ENCODE measurements around the gene AZU1.
A peak's percentile ranks its signal among the peaks of the same experiment; 100 is the strongest.

Gene AZU1

GRCh38 chr19:858284-858683 is 30.6 kb downstream of the AZU1 start:
- TF ChIP-seq, protein P1, sequence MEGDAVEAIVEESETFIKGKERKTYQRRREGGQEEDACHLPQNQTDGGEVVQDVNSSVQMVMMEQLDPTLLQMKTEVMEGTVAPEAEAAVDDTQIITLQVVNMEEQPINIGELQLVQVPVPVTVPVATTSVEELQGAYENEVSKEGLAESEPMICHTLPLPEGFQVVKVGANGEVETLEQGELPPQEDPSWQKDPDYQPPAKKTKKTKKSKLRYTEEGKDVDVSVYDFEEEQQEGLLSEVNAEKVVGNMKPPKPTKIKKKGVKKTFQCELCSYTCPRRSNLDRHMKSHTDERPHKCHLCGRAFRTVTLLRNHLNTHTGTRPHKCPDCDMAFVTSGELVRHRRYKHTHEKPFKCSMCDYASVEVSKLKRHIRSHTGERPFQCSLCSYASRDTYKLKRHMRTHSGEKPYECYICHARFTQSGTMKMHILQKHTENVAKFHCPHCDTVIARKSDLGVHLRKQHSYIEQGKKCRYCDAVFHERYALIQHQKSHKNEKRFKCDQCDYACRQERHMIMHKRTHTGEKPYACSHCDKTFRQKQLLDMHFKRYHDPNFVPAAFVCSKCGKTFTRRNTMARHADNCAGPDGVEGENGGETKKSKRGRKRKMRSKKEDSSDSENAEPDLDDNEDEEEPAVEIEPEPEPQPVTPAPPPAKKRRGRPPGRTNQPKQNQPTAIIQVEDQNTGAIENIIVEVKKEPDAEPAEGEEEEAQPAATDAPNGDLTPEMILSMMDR (IDR thresholded peaks at IDR 0.05; ENCODE audit: borderline replicate concordance, insufficient read depth, low read depth, low read length) = no peak
- H3K4me3 ChIP-seq (ENCODE audit: low read depth, low read length) = no peak overlapping the region

GRCh38 chr19:858868-859843 is 31.5 kb downstream of the AZU1 start, which contains the start of gene CFD:
CFD (plus strand) TSS chr19:859664; CDS start chr19:859690, 26 bp downstream.
- TF ChIP-seq, protein P1 (IDR thresholded peaks at IDR 0.05; ENCODE audit: borderline replicate concordance, insufficient read depth, low read depth, low read length) = no peak
- H3K4me3 ChIP-seq (ENCODE audit: low read depth, low read length) = no peak within 1 kb of the TSS

DNA sequence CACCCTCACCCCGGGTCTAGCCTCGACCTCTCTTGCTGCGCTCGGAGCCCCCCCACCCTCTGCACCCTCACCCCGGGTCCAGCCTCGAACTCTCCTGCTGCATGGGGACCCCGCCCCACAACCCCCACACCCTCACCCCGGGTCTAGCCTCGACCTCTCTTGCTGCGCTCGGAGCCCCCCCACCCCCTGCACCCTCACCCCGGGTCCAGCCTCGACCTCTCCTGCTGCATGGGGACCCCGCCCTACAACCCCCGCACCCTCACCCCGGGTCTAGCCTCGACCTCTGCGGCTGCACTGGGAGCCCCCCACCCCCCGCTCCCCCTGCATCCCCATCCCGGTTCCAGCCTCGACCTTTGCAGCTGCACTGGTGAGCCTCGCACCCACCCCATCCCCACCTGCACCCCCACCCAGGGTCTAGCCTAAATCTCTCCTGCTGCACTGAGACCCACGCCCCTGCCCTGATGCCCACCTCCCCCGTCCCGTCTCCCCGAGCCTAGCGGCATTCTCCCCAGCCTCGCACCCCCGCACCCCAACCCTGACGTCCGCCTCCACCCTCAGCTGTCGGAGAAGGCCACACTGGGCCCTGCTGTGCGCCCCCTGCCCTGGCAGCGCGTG is 33.6 kb downstream of the AZU1 start:
- no peak overlapping the region for H3K4me3 ChIP-seq (ENCODE audit: low read depth, low read length)
- TF ChIP-seq, protein P1 (IDR thresholded peaks at IDR 0.05; ENCODE audit: borderline replicate concordance, insufficient read depth, low read depth, low read length) = no peak

- no peak overlapping the region for H3K4me3 ChIP-seq (ENCODE audit: low read depth, low read length)
- TF ChIP-seq, protein P1 (IDR thresholded peaks at IDR 0.05; ENCODE audit: borderline replicate concordance, insufficient read depth, low read depth, low read length) = peak; percentile 25; the same call in 1 of the 2 replicates
Observed at GRCh38 chr19:861756-862580, 34.3 kb downstream of the AZU1 start.

DNA sequence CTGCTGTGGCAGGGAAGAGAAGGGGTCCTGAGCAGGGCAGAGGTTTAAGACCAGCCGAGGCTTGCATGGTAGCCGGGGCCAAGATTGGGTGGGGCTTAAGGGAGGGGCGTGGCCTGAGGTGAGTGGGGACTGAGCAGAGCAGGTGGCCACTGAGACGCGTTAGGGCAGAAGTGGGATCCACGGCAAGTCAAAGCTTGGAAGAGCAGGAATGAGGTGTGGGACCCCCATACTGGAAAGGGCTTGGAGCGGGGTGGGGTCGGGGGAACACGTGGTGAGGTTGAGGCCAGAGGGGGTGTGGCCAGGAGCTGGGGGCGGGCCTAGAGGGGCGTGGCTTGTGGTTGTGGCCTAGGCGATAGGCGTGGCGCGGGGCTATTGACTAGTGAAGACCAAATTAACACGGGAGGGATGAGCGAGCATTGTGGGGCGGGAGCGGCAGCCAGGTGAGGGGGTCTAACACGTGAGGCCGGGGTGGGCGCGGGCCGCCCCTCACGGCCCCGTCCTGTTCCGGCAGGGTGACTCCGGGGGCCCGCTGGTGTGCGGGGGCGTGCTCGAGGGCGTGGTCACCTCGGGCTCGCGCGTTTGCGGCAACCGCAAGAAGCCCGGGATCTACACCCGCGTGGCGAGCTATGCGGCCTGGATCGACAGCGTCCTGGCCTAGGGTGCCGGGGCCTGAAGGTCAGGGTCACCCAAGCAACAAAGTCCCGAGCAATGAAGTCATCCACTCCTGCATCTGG is 35.1 kb downstream of the AZU1 start:
- peak overlapping the region; percentile 11 for H3K4me3 ChIP-seq (ENCODE audit: low read depth, low read length)
- TF ChIP-seq, protein P1 (IDR thresholded peaks at IDR 0.05; ENCODE audit: borderline replicate concordance, insufficient read depth, low read depth, low read length) = no peak

GRCh38 chr19:863315-863620 is 35.6 kb downstream of the AZU1 start:
- H3K4me3 ChIP-seq (ENCODE audit: low read depth, low read length) = no peak overlapping the region

More at GRCh38 chr19:863315-863620, 35.6 kb downstream of the AZU1 start:
- TF ChIP-seq, protein P1 (IDR thresholded peaks at IDR 0.05; ENCODE audit: borderline replicate concordance, insufficient read depth, low read depth, low read length) = no peak

All from GM12875 (cell line).